Cortex of kidney (tissue), 1 donor: Measurements from ENCODE around the gene PELI2.

Experiments
- DNase-seq: peaks from one replicate; lab custom pipeline; 2025; lab: John Stamatoyannopoulos, UW

Gene PELI2

DNA sequence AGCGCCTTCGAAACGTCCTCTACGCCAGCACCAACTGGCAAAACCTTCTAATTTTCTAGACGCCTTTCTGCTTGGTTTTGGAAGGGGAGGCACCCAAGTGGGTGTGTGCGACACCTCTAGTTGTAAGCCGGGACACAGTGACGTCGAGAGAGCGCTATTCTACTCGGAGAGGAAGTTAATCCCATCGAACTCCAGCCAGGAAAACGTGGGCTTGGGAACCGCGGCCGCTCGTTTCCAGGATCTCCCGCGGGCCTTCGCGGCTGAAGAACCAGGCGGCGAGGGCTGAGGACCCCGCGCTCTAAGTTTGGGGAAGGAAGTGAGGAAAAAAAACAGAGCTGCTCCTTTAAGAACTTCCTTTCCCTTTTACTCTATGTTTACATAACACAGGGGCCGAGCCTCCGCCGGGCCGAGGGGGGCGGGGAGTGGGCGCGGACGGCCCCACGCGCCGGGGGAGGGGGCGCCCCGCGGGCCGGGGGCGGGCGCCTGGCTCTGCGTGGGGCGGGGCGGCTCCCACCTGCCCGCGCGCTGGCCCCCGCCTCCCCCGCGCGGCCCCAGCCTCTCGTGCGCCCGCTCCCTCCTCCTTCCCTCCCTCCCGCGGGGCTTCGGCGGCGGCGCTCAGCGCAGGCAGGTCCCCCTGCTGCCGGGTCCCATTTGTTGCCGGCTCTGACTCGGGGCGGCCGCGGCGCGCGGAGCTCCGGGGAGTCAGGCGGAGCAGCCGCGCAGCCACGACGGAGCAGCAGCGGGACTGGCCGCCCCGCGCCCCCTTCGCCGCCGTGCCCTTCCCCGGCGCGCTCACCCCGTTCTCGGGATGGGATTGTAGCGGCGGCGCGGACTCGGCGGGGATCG, at the start of gene PELI2:
Gene PELI2 (plus strand): TSS at position 647 of the 846 bp plus-strand sequence. CDS start 250 bp downstream, outside the sequence.
- DNase-seq, result peak; percentile 70

GRCh38 chr14:56073799-56074198, 44.4 kb upstream of the PELI2 start:
- no peak for DNase-seq

- no peak for DNase-seq
Measured at GRCh38 chr14:56075301-56075700, 42.9 kb upstream of the PELI2 start.

DNA sequence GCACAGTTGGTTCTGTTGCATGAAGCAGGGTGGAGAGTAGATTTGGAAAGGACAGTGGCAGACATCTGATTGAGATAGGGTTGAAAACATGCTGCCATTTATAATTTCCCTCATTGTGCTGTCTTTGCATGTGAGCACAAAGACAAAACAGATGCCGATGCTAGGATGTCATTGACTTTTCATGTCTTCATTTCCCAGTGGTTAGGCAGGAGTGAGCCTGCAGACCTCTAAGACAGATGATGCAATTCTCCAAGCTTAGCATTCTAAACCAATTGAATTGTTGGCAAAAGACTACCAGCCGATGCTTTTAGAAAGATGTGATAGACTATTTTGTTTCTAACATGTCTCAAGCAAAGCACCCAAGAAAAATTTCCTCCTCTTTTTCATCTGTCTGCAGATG, 37.1 kb upstream of the PELI2 start:
- no peak for DNase-seq

DNA sequence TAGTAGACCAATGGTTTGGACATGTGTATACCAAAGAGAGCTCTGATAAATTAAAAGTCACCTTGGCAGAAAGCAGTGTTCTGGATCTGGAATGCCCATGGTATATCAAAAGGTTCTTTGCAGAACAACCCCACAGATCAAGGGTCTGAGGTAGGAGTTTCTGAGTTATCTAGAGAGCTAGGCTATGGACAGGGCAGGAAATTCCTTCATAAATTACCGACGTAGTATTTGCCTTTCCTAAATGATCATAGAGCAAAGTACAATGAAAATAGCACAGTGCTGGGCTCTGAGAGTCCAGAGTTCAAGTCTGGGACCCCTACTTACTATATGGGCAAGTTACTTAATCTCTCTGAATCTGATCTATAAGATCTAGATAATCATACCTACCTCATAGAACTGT, 35.3 kb upstream of the PELI2 start:
- no peak for DNase-seq

DNA sequence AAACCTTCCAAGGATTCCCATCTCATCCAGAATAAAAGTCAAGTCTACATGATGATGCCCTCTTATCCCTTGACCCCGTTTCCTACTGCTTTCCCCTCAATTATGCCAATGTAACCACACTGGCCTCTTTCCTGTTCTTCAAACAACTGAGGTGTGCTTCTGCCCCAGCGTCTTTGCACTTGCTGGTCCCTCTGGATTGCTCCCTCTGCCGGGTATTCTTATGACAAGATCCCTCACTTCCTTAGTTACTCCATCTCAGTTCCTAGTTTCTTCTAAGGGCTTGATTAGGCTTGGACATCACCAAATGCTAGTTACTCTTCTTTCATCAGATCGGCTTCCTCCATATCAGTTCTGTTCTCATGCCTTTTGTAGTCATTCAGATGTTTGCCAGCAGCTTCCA, 32.7 kb upstream of the PELI2 start:
- DNase-seq, result no peak

DNA sequence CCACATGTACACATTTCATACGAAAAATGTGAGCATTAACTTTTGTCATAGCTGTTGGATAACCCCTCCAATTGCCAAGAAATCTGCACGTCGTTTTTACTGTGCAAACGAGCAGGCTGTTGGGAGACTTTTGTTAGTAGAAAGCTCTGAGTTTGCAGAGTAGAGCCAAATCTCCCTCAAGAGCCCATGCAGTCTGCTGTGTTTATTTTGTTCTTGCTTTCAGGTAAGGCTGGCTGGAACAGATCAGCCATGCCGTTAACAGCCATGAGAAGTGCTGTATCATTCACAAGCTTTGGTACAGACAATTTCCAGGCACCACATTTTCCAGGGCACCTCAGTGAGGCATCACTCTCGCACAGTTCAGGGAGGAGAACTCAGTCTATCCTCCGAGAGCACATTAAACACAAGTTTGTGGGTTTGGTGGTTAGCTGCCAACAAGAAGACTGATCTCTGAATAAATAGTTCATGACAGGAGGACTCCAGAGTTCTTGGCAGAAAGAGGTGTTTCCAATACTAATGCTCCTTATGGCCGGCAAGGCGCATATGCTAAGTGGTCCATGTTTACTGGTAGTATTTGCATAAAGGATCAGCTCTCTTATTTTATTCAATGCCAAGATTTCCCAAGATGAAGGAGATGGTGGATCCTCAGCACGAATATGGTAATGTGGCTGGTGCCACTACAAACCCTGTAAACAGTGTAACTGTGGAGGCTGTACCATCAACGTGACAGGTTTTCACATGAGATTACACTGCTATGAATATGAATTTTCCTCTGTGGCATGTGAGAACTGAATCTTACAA, 30.3 kb upstream of the PELI2 start:
- DNase-seq, result no peak

GRCh38 chr14:56088941-56089340, 29.3 kb upstream of the PELI2 start:
- no peak for DNase-seq

DNA sequence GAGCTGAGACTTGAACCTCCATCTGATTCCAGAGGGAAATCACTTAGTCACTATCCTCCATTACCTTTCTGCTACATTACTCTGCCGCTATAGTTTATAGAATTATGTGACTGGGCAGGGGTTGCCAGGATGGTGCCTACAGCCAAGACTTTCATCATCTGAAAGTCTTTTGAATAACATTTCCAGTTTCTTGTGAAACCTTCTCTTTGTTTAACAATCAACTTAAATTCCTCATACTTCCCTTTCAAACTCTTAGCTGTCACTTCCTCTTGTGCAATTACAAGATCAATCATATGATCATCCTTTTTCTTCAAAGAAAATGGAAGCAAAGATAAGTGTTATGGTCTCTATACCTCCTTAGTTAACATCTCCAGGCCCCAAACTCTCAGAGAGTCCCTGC, 25.4 kb upstream of the PELI2 start:
- DNase-seq, result no peak

DNA sequence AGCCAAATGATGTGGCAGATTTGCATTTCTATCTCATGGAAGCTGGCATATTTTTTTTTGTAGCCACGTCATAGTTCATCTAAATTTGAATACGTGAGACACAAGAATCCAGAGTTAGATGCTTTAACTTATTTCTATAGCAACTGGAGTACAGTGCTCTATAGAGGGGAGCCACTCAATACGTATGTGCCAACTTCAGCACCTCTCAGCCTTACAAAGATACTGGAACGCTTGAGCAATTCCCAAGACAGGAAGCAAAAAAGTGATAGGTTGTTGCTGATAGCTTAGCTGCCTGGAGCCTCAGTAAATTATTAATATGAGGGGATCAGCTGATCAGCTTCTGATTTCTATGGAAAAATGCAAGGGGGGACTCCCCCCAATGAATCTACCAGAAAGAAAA, 24.1 kb upstream of the PELI2 start:
- DNase-seq, result no peak

DNA sequence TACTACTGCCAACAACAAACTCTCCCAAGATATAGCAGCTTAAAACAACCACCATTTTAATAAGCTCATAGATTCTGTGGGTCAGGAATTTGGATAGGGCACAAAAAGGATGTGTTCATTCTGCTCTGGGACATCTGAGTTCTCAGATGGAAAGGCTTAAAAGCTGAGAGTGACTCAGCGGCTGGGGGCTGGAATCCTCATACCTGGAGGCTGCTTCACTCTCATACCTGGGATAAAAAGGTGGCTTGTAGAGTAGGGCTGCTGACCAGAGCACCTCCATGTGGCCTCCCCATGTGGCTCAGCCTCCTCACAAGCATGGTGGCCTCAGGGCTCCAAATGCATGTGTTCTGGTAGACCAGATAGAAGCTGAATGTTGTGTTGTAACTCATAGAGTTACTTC, 20.2 kb upstream of the PELI2 start:
- no peak for DNase-seq

DNA sequence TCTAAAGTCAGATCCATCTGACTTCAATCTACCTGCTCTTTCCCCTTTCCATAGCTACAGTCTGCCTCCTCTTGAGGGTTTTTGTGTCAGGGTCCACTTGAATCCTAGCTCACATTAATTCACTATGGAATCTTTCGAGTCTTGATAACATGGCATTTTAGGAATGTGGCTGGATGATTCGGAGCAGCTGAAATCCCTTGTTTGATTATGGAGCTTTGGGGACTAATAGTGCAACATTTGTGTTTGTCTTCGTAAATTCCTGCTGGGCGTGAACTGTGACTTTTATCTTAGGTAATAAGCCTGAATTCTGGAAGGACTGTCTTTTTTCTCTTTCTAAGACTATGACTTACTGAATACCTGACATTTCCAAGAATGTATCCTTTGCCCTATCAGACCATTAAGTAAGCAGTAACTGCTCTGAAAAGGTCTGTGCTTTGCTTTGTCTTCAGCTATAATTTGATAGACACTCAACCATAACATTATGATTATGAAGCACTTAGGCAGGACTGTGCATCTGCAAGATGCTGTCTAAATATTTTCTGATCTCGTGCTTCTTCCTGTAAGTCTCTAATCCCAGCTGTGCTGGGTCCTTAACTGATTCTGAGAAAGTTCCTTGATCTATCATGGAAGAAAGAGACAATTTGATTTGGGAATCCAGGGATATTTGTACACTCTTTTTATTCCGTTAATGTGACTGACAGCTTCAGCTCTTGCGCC, 19.0 kb upstream of the PELI2 start:
- no peak for DNase-seq

DNA sequence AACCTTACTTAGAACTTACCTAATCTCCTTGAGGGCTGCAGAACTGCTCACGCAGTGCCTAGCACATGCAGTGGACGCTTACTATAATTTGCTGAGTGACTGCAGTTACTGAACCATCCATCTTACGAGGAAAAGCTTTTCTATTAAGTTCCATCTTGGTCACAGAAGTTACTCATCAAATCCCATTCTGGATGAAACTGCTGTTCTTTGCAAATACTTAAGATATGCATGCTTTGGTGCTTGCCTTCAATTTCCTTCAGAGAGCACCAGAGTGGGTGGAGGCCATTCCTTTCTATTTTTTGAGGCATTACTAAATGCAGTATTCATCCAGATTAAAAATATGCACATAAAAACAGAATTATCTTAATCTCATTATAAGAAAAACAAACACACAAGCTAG, 17.7 kb upstream of the PELI2 start:
- DNase-seq, result no peak

GRCh38 chr14:56102941-56103340, 15.3 kb upstream of the PELI2 start:
- DNase-seq, result no peak

DNA sequence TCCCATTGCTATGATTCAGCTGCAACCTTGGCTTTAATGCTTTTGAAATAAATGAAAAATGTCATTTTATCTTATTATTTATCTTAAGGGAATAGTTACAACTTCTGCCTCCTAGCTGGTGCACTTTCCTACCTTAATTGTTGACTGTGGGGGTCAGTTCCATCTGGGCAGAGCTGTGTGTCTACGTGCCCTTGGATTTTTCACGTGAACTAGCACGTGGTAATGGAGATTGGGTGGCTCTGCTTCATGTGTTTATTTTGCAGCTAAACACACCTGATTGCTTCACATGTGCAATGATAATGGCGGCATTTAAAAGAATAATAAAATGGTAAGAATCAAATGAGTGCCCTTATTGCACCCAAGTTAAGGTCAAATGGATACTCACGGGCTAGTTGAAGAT, 10.6 kb upstream of the PELI2 start:
- no peak for DNase-seq

- no peak for DNase-seq
Measured at GRCh38 chr14:56108057-56108456, 10.2 kb upstream of the PELI2 start.

GRCh38 chr14:56112781-56113180, 5.4 kb upstream of the PELI2 start:
- no peak for DNase-seq

DNA sequence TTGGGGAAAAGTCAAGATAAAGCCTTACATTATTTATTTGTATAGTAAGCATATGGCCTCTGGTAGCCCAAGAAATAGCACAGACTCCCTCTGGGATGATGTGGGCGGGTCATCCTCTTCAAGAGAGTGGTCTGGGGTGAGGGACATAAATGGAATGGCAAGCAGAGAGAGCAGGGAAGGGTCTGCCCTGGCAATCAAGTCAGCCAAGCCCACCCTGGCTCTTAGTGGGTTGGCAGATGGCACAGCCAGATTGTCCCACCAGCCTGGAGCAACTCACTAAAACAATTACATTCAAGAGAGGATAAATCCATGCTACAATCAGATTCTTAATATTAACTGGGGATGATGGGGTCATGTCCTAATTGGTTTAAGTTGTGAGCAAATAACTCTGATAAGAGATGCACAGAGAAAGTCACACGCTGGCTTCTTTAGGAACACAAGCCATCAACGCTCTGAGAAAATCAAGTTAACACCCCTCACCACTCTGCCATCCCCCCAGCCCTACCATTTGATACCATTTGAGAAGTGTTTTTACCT, 2.8 kb upstream of the PELI2 start:
- no peak for DNase-seq

- no peak for DNase-seq
Measured at GRCh38 chr14:56115976-56116893, 2.0 kb upstream of the PELI2 start.

GRCh38 chr14:56118611-56119181, 485 bp downstream of the PELI2 start:
- DNase-seq, result no peak
